Uterus (tissue), 2 donors: ENCODE data around the gene EI24.
"Not testable (repeated sequence)": the region's sequence is repeated elsewhere in the genome, so short reads cannot be mapped to it uniquely, and the experiment has no call there.

ENCODE experiments used
- POLR2A ChIP-seq, 2 donors: fragments of 450-650 bp; IDR thresholded peaks; one replicate each; pipeline ENCODE4 v1.6.1; 2016; ENCODE audit warnings: antibody characterized with exemption in 2 of 2, mild to moderate bottlenecking in 1 of 2, moderate library complexity in 1 of 2
- TF ChIP-seq, protein P1 (sequence below), 4 experiments: fragments of 200-600 bp in 2 of 4; fragments of 450-650 bp in 2 of 4; sonication (generic) in 2 of 4; IDR thresholded peaks; one replicate each; pipeline ENCODE4 v1.5.1; 2016 to 2019; ENCODE audit warnings: antibody characterized with exemption in 4 of 4, mild to moderate bottlenecking in 2 of 4, moderate library complexity in 1 of 4

DNA sequence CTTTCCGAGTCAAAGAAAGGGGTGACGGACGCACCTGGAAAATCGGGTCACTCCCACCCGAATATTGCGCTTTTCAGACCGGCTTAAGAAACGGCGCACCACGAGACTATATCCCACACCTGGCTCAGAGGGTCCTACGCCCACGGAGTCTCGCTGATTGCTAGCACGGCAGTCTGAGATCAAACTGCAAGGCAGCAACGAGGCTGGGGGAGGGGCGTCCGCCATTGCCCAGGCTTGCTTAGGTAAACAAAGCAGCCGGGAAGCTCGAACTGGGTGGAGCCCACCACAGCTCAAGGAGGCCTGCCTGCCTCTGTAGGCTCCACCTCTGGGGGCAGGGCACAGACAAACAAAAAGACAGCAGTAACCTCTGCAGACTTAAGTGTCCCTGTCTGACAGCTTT is 32.4 kb upstream of the EI24 start:
- TF ChIP-seq POLR2A (IDR thresholded peaks at IDR 0.05) = not testable (repeated sequence)
- TF ChIP-seq, protein P1, sequence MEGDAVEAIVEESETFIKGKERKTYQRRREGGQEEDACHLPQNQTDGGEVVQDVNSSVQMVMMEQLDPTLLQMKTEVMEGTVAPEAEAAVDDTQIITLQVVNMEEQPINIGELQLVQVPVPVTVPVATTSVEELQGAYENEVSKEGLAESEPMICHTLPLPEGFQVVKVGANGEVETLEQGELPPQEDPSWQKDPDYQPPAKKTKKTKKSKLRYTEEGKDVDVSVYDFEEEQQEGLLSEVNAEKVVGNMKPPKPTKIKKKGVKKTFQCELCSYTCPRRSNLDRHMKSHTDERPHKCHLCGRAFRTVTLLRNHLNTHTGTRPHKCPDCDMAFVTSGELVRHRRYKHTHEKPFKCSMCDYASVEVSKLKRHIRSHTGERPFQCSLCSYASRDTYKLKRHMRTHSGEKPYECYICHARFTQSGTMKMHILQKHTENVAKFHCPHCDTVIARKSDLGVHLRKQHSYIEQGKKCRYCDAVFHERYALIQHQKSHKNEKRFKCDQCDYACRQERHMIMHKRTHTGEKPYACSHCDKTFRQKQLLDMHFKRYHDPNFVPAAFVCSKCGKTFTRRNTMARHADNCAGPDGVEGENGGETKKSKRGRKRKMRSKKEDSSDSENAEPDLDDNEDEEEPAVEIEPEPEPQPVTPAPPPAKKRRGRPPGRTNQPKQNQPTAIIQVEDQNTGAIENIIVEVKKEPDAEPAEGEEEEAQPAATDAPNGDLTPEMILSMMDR (IDR thresholded peaks at IDR 0.05) = not testable (repeated sequence)
